ENCODE measurements around the gene SYNCRIP. TPM values are rescaled to one million over a fixed set of nuclear protein-coding genes. Genes with fewer than 3 reads are reported as not detected.

The SYNCRIP gene
- polyA plus RNA-seq, 2 donors = 34.2 to 56.3 TPM

GRCh38 chr6:85672050-85672449, 29.4 kb upstream of the SYNCRIP start:
- H3K27ac ChIP-seq (ENCODE audit: low read depth in 2 of 2, low read length in 1 of 2) = no peak overlapping the region
- no peaks in the 10 kb centered on the region for H3K9me3 ChIP-seq (ENCODE audit: control insufficient read depth in 2 of 2, insufficient read depth in 1 of 2, low read depth in 1 of 2, low read length in 1 of 2)
- H3K36me3 ChIP-seq (ENCODE audit: control insufficient read depth in 2 of 2, insufficient read depth in 2 of 2, low read length in 1 of 2) = peaks cover 0 to 2% of the 10 kb centered on the region in 2 donors
- H3K4me3 ChIP-seq (ENCODE audit: low read depth in 1 of 2, low read length in 2 of 2) = no peak overlapping the region
- peaks cover 0 to 2% of the 10 kb centered on the region in 2 donors for H3K4me1 ChIP-seq (ENCODE audit: control insufficient read depth in 2 of 2, insufficient read depth in 2 of 2, low read length in 1 of 2)
- no peaks in the 10 kb centered on the region for H3K27me3 ChIP-seq (ENCODE audit: control insufficient read depth in 1 of 2, insufficient read depth in 2 of 2, low read length in 2 of 2)

GRCh38 chr6:85670573-85670972, 27.9 kb upstream of the SYNCRIP start:
- peaks cover 0 to 2% of the 10 kb centered on the region in 2 donors for H3K4me1 ChIP-seq (ENCODE audit: control insufficient read depth in 2 of 2, insufficient read depth in 2 of 2, low read length in 1 of 2)
- 63 to 70% methylated on average over 3 of the region's 3 CpGs for WGBS, 2 donors
- no peaks in the 10 kb centered on the region for H3K27me3 ChIP-seq (ENCODE audit: control insufficient read depth in 1 of 2, insufficient read depth in 2 of 2, low read length in 2 of 2)
- no peak overlapping the region for H3K27ac ChIP-seq (ENCODE audit: low read depth in 2 of 2, low read length in 1 of 2)
- peaks cover 0 to 2% of the 10 kb centered on the region in 2 donors for H3K36me3 ChIP-seq (ENCODE audit: control insufficient read depth in 2 of 2, insufficient read depth in 2 of 2, low read length in 1 of 2)
- H3K4me3 ChIP-seq (ENCODE audit: low read depth in 1 of 2, low read length in 2 of 2) = no peak overlapping the region
- no peaks in the 10 kb centered on the region for H3K9me3 ChIP-seq (ENCODE audit: control insufficient read depth in 2 of 2, insufficient read depth in 1 of 2, low read depth in 1 of 2, low read length in 1 of 2)

- Histone ChIP-seq H3K27ac (ENCODE audit: low read depth in 2 of 2, low read length in 1 of 2) (no peak overlapping the region), H3K4me1 (ENCODE audit: control insufficient read depth in 2 of 2, insufficient read depth in 2 of 2, low read length in 1 of 2) (no peaks in the 10 kb centered on the region), H3K36me3 (ENCODE audit: control insufficient read depth in 2 of 2, insufficient read depth in 2 of 2, low read length in 1 of 2) (peaks cover 0 to 2% of the 10 kb centered on the region in 2 donors), H3K9me3 (ENCODE audit: control insufficient read depth in 2 of 2, insufficient read depth in 1 of 2, low read depth in 1 of 2, low read length in 1 of 2) (no peaks in the 10 kb centered on the region), H3K27me3 (ENCODE audit: control insufficient read depth in 1 of 2, insufficient read depth in 2 of 2, low read length in 2 of 2) (no peaks in the 10 kb centered on the region), H3K4me3 (ENCODE audit: low read depth in 1 of 2, low read length in 2 of 2) (no peak overlapping the region)
- WGBS, 2 donors = 48 to 63% methylated on average over 4 of the region's 4 CpGs
Measured at GRCh38 chr6:85669735-85670194, 27.1 kb upstream of the SYNCRIP start.

- Histone ChIP-seq H3K4me3 (ENCODE audit: low read depth in 1 of 2, low read length in 2 of 2) (no peak overlapping the region), H3K27me3 (ENCODE audit: control insufficient read depth in 1 of 2, insufficient read depth in 2 of 2, low read length in 2 of 2) (no peaks in the 10 kb centered on the region), H3K4me1 (ENCODE audit: control insufficient read depth in 2 of 2, insufficient read depth in 2 of 2, low read length in 1 of 2) (no peaks in the 10 kb centered on the region), H3K9me3 (ENCODE audit: control insufficient read depth in 2 of 2, insufficient read depth in 1 of 2, low read depth in 1 of 2, low read length in 1 of 2) (peaks cover 0 to 2% of the 10 kb centered on the region in 2 donors), H3K27ac (ENCODE audit: low read depth in 2 of 2, low read length in 1 of 2) (no peak overlapping the region), H3K36me3 (ENCODE audit: control insufficient read depth in 2 of 2, insufficient read depth in 2 of 2, low read length in 1 of 2) (no peaks in the 10 kb centered on the region)
Measured at GRCh38 chr6:85662251-85662650, 19.6 kb upstream of the SYNCRIP start.

GRCh38 chr6:85660181-85660611, 17.5 kb upstream of the SYNCRIP start:
- 81% methylated on average over 6 of the region's 6 CpGs for WGBS, 2 donors
- Histone ChIP-seq H3K9me3 (ENCODE audit: control insufficient read depth in 2 of 2, insufficient read depth in 1 of 2, low read depth in 1 of 2, low read length in 1 of 2) (peaks cover 0 to 2% of the 10 kb centered on the region in 2 donors), H3K4me1 (ENCODE audit: control insufficient read depth in 2 of 2, insufficient read depth in 2 of 2, low read length in 1 of 2) (no peaks in the 10 kb centered on the region), H3K27ac (ENCODE audit: low read depth in 2 of 2, low read length in 1 of 2) (no peak overlapping the region), H3K4me3 (ENCODE audit: low read depth in 1 of 2, low read length in 2 of 2) (no peak overlapping the region), H3K27me3 (ENCODE audit: control insufficient read depth in 1 of 2, insufficient read depth in 2 of 2, low read length in 2 of 2) (no peaks in the 10 kb centered on the region), H3K36me3 (ENCODE audit: control insufficient read depth in 2 of 2, insufficient read depth in 2 of 2, low read length in 1 of 2) (no peaks in the 10 kb centered on the region)

GRCh38 chr6:85650606-85651005, 7.9 kb upstream of the SYNCRIP start:
- Histone ChIP-seq H3K36me3 (ENCODE audit: control insufficient read depth in 2 of 2, insufficient read depth in 2 of 2, low read length in 1 of 2) (no peaks in the 10 kb centered on the region), H3K9me3 (ENCODE audit: control insufficient read depth in 2 of 2, insufficient read depth in 1 of 2, low read depth in 1 of 2, low read length in 1 of 2) (no peaks in the 10 kb centered on the region), H3K27ac (ENCODE audit: low read depth in 2 of 2, low read length in 1 of 2) (no peak overlapping the region), H3K4me3 (ENCODE audit: low read depth in 1 of 2, low read length in 2 of 2) (no peak overlapping the region), H3K27me3 (ENCODE audit: control insufficient read depth in 1 of 2, insufficient read depth in 2 of 2, low read length in 2 of 2) (no peaks in the 10 kb centered on the region), H3K4me1 (ENCODE audit: control insufficient read depth in 2 of 2, insufficient read depth in 2 of 2, low read length in 1 of 2) (no peaks in the 10 kb centered on the region)
- 73 to 81% methylated on average over 1 of the region's 1 CpG for WGBS, 2 donors

GRCh38 chr6:85644279-85644762, 1.6 kb upstream of the SYNCRIP start:
- H3K36me3 ChIP-seq (ENCODE audit: control insufficient read depth in 2 of 2, insufficient read depth in 2 of 2, low read length in 1 of 2) = no peaks in the 10 kb centered on the region
- H3K4me1 ChIP-seq (ENCODE audit: control insufficient read depth in 2 of 2, insufficient read depth in 2 of 2, low read length in 1 of 2) = no peaks in the 10 kb centered on the region
- H3K4me3 ChIP-seq (ENCODE audit: low read depth in 1 of 2, low read length in 2 of 2) = peak overlapping the region; percentile 69 to 78
- no peaks in the 10 kb centered on the region for H3K27me3 ChIP-seq (ENCODE audit: control insufficient read depth in 1 of 2, insufficient read depth in 2 of 2, low read length in 2 of 2)
- H3K9me3 ChIP-seq (ENCODE audit: control insufficient read depth in 2 of 2, insufficient read depth in 1 of 2, low read depth in 1 of 2, low read length in 1 of 2) = no peaks in the 10 kb centered on the region
- WGBS, 2 donors = 0 to 1% methylated on average over 5 of the region's 5 CpGs
- peak overlapping the region; percentile 98 for H3K27ac ChIP-seq (ENCODE audit: low read depth in 2 of 2, low read length in 1 of 2)

DNA sequence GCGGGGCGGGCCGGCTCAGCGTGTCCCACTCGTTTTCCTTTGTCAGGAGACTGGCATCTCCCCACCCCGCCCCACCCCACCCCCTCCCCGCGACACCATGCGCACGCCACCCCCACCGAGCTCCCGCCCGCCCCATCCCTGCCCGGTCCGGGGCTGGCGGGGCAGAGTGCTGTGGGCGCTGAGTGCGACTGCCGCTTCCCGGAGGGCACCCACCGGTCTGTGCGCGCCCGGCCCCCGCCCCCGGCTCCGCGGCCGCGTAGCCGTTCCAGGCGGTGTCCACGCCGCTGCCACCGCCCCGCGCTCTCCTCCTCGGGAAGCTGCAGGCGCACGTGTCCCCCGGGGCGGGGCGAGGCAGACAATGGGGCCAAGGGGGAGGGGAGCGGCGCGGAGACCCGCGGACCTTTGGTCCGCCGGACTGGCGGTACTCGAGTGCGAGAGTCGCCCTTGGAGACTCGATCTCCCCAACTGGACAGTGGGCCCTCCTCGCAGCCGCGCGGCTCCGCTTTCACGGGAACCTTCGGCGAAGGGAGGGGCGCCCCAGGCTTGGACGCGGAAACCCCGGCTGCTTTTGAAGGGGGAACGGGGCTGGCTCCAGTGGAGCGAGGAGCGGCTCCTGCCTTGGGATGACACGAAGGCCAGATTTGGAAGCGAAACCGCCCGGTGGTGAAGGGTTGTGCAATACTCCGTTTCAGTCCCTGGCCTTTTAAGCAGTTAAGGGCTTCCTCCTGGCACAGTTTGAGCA, 1.0 kb upstream of the SYNCRIP start:
- Histone ChIP-seq H3K4me1 (ENCODE audit: control insufficient read depth in 2 of 2, insufficient read depth in 2 of 2, low read length in 1 of 2) (no peaks in the 10 kb centered on the region), H3K9me3 (ENCODE audit: control insufficient read depth in 2 of 2, insufficient read depth in 1 of 2, low read depth in 1 of 2, low read length in 1 of 2) (no peaks in the 10 kb centered on the region), H3K36me3 (ENCODE audit: control insufficient read depth in 2 of 2, insufficient read depth in 2 of 2, low read length in 1 of 2) (peaks cover 3% of the 10 kb centered on the region in 2 donors), H3K27ac (ENCODE audit: low read depth in 2 of 2, low read length in 1 of 2) (peak overlapping the region; percentile 98), H3K27me3 (ENCODE audit: control insufficient read depth in 1 of 2, insufficient read depth in 2 of 2, low read length in 2 of 2) (no peaks in the 10 kb centered on the region), H3K4me3 (ENCODE audit: low read depth in 1 of 2, low read length in 2 of 2) (peak overlapping the region; percentile 69 to 78)
- WGBS, 2 donors = 1% methylated on average over 62 to 75 of the region's 75 CpGs

DNA sequence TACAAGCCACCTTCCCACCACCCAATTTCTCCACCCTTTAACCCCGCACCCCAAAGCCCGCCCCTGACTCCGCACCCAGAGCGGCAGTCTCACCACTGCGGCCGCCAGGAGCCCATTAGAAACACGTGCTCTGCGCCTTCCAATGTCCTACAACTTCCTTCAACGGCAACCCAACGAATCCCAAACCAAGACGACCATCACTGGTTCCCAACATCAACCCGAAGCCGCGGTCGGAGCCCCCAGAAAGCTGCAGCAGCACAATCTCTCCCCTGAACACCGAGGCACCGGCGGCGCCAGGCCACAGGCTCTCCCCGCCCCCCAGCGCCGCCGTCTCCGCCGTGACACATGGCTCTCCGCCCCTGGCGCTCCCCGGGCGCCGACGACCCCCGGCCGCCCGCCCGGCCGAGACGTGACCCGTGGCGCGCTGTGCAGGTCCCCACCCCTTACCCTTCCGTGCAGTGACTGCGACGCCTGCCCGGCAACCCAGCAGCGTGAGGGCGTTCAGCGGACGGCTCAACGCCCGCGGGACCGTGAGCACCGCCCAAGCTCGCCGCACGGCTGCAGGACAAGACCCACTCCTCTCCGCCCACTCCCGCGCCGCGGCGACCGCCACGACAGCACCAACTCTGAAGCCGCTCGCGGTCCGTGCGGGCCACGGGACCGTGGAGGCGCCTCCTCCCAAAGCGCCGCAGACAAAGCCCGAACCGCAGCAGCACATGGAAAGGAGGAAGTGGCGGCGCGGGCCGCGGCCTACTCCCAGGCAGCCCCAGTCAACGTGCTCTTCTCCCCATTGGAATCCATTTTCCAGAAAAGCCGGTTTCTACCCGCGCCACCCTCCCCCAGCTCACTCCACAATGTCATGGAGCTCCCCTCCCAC, 551 bp downstream of the SYNCRIP start:
- peak overlapping the region; percentile 69 to 98 for H3K4me3 ChIP-seq (ENCODE audit: low read depth in 1 of 2, low read length in 2 of 2)
- H3K36me3 ChIP-seq (ENCODE audit: control insufficient read depth in 2 of 2, insufficient read depth in 2 of 2, low read length in 1 of 2) = peaks cover 3% of the 10 kb centered on the region in 2 donors
- no peaks in the 10 kb centered on the region for H3K27me3 ChIP-seq (ENCODE audit: control insufficient read depth in 1 of 2, insufficient read depth in 2 of 2, low read length in 2 of 2)
- H3K27ac ChIP-seq (ENCODE audit: low read depth in 2 of 2, low read length in 1 of 2) = peak overlapping the region; percentile 100
- 0% methylated on average over 56 to 85 of the region's 85 CpGs for WGBS, 2 donors
- H3K4me1 ChIP-seq (ENCODE audit: control insufficient read depth in 2 of 2, insufficient read depth in 2 of 2, low read length in 1 of 2) = no peaks in the 10 kb centered on the region
- H3K9me3 ChIP-seq (ENCODE audit: control insufficient read depth in 2 of 2, insufficient read depth in 1 of 2, low read depth in 1 of 2, low read length in 1 of 2) = no peaks in the 10 kb centered on the region
